Skeletal muscle tissue (tissue), 4 donors: ENCODE measurements around the gene USO1. TPM values are rescaled to one million over a fixed set of nuclear protein-coding genes. Genes with fewer than 3 reads are reported as not detected.

Experiments
- H3K27ac ChIP-seq: one replicate; pipeline ENCODE4 v1.7.0; 2013; ENCODE audit warnings: mild to moderate bottlenecking, low read depth, low read length, inconsistent platforms
- H3K27me3 ChIP-seq, 3 donors: one replicate each; pipeline ENCODE4 v1.7.0; 2013; ENCODE audit warnings: low read length in 3 of 3; ENCODE audit not compliant: control insufficient read depth in 3 of 3, insufficient read depth in 3 of 3
- H3K36me3 ChIP-seq, 3 donors: one replicate each; pipeline ENCODE4 v1.7.0; 2013; ENCODE audit warnings: low read length in 3 of 3; ENCODE audit not compliant: control insufficient read depth in 3 of 3, insufficient read depth in 3 of 3
- H3K4me1 ChIP-seq, 3 donors: one replicate each; pipeline ENCODE4 v1.7.0; 2013; ENCODE audit warnings: low read length in 3 of 3, mild to moderate bottlenecking in 3 of 3; ENCODE audit not compliant: control insufficient read depth in 3 of 3, insufficient read depth in 3 of 3
- H3K4me3 ChIP-seq, 3 donors: one replicate each; pipeline ENCODE4 v1.7.0; 2013; ENCODE audit warnings: low read length in 3 of 3
- H3K9ac ChIP-seq, 3 donors: one replicate each; pipeline ENCODE4 v1.7.0; 2013; ENCODE audit warnings: low read length in 3 of 3, mild to moderate bottlenecking in 3 of 3, moderate library complexity in 2 of 3, low read depth in 1 of 3
- H3K9me3 ChIP-seq, 3 donors: one replicate each; pipeline ENCODE4 v1.7.0; 2013; ENCODE audit warnings: low read length in 3 of 3; ENCODE audit not compliant: control insufficient read depth in 3 of 3
- total RNA-seq: library from RNA; depleted of rRNA; stranded (reverse); fragments of >200 nt; gene quantifications from one replicate; pipeline ENCODE4 v1.2.3, GENCODE V29; 2014
- donor health status: Osteomylitis.

USO1 gene, protein sequence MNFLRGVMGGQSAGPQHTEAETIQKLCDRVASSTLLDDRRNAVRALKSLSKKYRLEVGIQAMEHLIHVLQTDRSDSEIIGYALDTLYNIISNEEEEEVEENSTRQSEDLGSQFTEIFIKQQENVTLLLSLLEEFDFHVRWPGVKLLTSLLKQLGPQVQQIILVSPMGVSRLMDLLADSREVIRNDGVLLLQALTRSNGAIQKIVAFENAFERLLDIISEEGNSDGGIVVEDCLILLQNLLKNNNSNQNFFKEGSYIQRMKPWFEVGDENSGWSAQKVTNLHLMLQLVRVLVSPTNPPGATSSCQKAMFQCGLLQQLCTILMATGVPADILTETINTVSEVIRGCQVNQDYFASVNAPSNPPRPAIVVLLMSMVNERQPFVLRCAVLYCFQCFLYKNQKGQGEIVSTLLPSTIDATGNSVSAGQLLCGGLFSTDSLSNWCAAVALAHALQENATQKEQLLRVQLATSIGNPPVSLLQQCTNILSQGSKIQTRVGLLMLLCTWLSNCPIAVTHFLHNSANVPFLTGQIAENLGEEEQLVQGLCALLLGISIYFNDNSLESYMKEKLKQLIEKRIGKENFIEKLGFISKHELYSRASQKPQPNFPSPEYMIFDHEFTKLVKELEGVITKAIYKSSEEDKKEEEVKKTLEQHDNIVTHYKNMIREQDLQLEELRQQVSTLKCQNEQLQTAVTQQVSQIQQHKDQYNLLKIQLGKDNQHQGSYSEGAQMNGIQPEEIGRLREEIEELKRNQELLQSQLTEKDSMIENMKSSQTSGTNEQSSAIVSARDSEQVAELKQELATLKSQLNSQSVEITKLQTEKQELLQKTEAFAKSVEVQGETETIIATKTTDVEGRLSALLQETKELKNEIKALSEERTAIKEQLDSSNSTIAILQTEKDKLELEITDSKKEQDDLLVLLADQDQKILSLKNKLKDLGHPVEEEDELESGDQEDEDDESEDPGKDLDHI
- total RNA-seq = 135 TPM

DNA sequence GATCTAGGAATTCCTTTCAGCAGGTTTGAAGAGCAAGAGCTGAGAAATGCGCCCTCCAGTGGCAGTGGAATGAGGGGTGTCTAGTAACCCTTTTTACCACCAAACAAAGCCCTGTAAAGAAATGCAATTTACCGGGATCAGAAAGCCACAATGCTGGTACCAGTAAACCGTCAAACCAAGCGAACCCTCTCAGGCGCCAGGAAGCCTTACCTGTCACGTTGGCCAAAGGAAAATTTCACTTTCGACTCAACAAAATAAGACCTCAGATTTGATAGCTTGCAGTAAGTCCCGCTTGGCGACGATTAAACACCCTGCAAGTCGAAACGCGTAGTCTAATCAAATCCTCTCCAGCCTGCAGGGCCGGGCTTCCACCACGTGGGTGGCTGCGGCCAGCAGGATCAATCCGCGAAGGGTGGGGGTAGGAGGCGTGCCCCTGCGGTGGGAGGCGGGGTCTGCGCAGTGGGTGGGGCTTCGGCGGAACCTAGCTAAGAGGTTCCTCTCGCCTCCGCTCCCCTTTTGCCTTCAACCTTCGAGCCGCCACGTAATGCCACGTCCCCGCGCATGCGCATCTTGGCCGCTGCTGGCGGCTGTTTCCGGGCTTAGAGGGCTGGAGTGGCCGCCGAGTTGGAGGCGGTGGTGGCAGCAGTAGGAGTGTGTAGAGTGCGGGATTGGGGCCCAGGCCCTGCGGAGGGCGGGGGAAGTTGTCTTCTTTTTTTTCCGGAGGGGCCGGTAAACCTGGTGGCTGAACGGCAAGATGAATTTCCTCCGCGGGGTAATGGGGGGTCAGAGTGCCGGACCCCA is at the start of gene USO1:
Gene USO1 (plus strand): TSS at position 512 of the 801 bp plus-strand sequence. CDS start 243 bp downstream, at position 755.
- Histone ChIP-seq H3K36me3 (no peaks in the 10 kb centered on the region), H3K27me3 (no peaks in the 10 kb centered on the region), H3K27ac (peak within 1 kb of the TSS; percentile 100), H3K4me1 (peaks cover 8 to 29% (median 27%) of the 10 kb centered on the region in 3 donors), H3K9me3 (no peaks in the 10 kb centered on the region), H3K9ac (peak within 1 kb of the TSS; percentile 97 to 99 (median 98)), H3K4me3 (peak within 1 kb of the TSS; percentile 91 to 96 (median 92))

DNA sequence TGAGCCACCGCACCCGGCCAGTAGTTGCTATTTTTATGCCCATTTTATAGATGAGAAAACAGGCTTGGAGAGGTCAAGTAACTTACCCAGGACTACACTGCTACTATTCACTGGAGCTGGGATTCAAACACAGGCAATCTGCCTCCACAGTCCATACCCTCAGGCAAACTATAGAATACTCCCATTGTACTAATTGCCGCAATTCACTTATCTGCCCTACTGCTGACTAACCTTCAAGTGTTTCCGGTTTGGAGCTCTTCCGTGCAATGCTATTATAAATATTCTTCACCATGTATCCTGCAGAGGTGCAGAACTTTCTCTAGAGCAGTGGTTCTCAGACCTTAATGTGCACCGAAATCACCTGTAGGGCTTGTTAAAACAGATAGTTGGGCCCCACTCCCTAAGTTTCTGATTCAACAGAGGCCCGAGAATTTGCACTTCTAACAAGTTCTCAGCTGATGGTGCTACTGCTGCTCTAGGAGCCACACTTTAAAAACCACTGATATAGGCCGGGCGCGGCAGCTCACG is 49.3 kb upstream of the USO1 start:
- H3K9ac ChIP-seq = no peak overlapping the region
- no peaks in the 10 kb centered on the region for H3K27me3 ChIP-seq
- H3K36me3 ChIP-seq = no peaks in the 10 kb centered on the region
- peaks cover 17 to 33% (median 19%) of the 10 kb centered on the region in 3 donors for H3K4me1 ChIP-seq
- no peak overlapping the region for H3K4me3 ChIP-seq
- H3K27ac ChIP-seq = no peak overlapping the region
- no peaks in the 10 kb centered on the region for H3K9me3 ChIP-seq

DNA sequence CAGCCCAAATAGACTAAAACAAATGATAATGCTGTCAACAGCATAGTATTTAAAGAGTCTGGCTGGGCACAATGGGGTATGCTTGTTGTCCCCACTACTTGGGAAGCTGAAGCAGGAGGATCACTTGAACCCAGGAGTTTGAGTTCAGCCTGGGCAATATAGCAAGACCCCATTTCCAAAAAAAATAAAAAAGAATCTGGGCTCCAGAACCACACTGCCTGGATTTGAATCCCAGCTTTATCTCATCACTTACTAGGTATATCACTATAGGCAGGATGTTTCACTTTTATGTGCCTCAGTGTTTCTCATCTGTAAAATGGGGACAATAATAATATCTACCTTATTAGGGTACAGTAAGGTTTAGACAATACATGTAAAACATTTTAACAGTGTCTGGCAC is 45.9 kb upstream of the USO1 start:
- Histone ChIP-seq H3K9ac (no peak overlapping the region), H3K27ac (no peak overlapping the region), H3K27me3 (no peaks in the 10 kb centered on the region), H3K4me1 (peaks cover 3 to 15% (median 15%) of the 10 kb centered on the region in 3 donors), H3K9me3 (no peaks in the 10 kb centered on the region), H3K4me3 (no peak overlapping the region), H3K36me3 (no peaks in the 10 kb centered on the region)

DNA sequence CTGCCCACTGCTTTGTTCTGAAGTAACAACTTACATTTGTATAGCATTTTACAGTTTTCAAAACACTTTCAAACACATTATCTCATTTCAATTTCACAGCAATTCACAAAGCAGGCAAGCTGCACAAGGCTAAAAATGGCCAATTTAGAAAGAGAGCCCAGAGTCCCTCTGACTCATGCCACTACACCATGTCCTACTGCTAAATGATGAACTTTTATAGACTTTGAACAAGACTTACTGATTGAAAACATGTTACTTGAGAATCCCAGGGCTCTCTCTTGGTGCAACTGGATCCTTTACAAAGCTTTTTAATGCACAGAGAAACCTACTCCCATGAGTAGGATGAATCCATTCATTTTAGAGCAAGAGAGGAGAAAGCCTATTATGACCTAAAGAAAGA is 45.4 kb upstream of the USO1 start:
- Histone ChIP-seq H3K9me3 (no peaks in the 10 kb centered on the region), H3K4me3 (no peak overlapping the region), H3K36me3 (no peaks in the 10 kb centered on the region), H3K27me3 (no peaks in the 10 kb centered on the region), H3K27ac (no peak overlapping the region), H3K4me1 (peaks cover 3 to 12% (median 10%) of the 10 kb centered on the region in 3 donors), H3K9ac (no peak overlapping the region)

DNA sequence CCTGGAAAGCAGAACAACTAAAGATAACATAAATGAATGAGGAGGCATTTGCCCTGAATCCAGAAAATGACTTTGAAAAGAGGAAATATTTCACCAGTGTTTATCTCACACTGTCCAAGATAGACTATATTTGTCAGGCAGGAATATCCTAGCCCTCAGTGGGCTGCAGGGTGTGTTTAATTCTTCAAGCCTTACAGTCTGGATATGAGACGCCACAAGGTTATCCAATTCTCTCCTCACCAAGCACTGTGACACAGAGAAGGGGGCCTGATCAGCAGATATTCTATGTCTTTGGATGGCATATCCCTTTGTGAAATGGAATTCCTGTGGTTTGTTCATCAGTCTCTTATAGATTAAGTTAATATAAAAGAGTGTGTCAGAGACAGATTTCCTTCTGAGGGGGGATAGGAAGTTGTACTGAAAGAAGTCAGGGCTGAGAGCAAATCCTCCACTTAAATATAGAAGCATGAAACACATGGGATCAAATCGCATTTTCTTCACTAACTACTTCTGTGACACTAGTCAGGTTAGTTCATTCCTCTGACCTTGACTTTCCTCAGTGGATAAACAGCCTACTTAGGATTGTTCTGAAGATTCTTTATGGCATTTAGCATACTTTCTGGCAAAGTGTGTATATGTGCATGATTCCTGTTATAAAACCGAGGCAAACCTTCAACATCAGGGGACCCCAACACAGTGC is 44.4 kb upstream of the USO1 start:
- H3K36me3 ChIP-seq = no peaks in the 10 kb centered on the region
- peak overlapping the region; percentile 62 for H3K27ac ChIP-seq

DNA sequence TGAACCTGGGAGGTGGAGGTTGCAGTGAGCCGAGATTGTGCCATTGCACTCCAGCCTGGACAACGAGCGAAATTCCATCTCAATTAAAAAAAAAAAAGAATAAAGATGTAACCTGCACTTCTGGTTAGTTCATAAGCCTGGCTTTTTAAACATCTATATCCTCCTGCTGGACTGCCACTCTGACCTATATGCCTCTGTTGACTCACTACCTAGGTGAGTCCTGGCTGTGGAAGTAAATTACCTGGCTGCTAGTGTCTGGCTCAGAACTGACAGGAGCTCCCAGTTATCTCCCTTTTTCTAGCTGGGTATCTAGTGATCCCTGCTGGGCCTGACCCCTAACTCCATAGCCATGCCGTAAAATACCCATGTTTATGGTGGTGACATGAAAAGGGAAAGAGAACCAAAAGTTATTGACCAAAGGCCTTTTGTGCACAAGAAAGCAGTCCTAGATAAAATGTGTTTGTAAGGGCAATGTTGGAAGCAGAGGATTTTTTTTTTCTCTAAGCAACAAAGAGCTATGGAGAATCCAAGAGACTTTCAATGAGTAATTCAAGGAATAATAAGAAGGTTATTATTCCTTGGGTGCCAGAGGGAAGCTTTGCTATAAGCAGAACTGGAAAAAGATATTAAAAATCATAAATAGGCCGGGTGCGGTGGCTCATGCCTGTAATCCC is 40.8 kb upstream of the USO1 start:
- H3K27me3 ChIP-seq = no peaks in the 10 kb centered on the region
- peaks cover 7 to 18% (median 11%) of the 10 kb centered on the region in 3 donors for H3K4me1 ChIP-seq
- no peaks in the 10 kb centered on the region for H3K9me3 ChIP-seq
- no peak overlapping the region for H3K4me3 ChIP-seq
- H3K9ac ChIP-seq = no peak overlapping the region
- no peaks in the 10 kb centered on the region for H3K36me3 ChIP-seq
- no peak overlapping the region for H3K27ac ChIP-seq

More for the DNA sequence above, 44.4 kb upstream of the USO1 start:
- H3K4me1 ChIP-seq = peaks cover 3 to 9% (median 5%) of the 10 kb centered on the region in 3 donors
- no peaks in the 10 kb centered on the region for H3K27me3 ChIP-seq
- no peak overlapping the region for H3K9ac ChIP-seq
- H3K4me3 ChIP-seq = peak overlapping the region in 1 of 3 donors; percentile 13
- H3K9me3 ChIP-seq = no peaks in the 10 kb centered on the region

DNA sequence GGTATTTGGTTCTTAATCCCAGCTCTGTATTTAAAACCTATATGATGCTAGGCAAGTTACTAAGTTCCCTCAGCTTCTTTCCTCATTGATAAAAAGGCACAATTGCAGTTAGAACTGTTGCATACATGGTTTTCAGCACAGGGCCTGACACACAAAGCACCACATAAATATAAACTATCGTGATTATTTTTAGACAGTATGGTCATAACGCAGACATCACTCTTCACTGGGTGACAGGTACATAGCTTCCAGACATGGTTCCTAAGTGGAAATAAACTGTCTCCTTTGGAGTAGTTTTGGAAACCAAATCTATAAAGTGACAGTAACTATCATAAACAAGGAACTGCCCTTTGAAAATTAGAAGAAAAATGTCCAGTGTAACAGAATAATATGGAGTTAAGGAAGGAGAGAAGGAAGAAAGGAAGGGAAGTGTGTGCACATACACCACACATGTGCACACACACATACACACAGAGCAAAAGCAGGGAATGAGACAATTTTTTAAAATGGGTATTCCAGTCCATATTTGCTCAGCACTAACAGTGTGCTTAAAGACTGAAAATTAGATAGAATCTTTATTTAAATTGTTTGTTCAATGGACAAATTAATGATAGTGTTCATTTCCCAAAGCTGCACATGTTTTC is 38.7 kb upstream of the USO1 start:
- peaks cover 0 to 2% (median 0%) of the 10 kb centered on the region in 3 donors for H3K36me3 ChIP-seq
- H3K27me3 ChIP-seq = no peaks in the 10 kb centered on the region
- H3K9ac ChIP-seq = peak overlapping the region in 2 of 3 donors; percentile 34 to 60
- peaks cover 3 to 16% (median 4%) of the 10 kb centered on the region in 3 donors for H3K4me1 ChIP-seq
- H3K4me3 ChIP-seq = no peak overlapping the region
- H3K9me3 ChIP-seq = no peaks in the 10 kb centered on the region
- H3K27ac ChIP-seq = peak overlapping the region; percentile 81

DNA sequence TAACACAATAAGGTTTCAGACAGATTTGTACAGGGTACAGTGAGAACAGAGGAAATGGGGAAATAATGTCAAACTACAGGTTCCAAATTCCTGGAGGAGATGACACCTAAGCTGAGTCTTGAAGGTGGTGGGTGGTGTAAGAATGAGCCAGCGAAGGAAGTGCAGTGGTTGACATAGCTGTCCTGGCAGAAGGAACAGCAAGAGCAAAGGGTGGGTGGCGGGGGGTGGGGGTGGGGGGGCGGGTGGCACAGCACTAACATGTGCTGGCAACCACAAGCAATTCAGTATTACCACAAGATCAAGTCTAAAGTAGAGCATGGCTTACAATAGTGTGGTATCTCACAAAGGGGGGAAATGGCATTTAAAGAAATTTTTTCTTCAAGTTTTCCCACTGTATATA is 38.0 kb upstream of the USO1 start:
- H3K27me3 ChIP-seq = no peaks in the 10 kb centered on the region
- no peak overlapping the region for H3K4me3 ChIP-seq
- H3K4me1 ChIP-seq = peaks cover 4 to 17% (median 4%) of the 10 kb centered on the region in 3 donors
- H3K27ac ChIP-seq = peak overlapping the region; percentile 81
- peaks cover 0 to 2% (median 0%) of the 10 kb centered on the region in 3 donors for H3K36me3 ChIP-seq
- peak overlapping the region in 1 of 3 donors; percentile 34 for H3K9ac ChIP-seq
- H3K9me3 ChIP-seq = no peaks in the 10 kb centered on the region
